ENCODE results near the gene FARP2. TPM values are rescaled to one million over a fixed set of nuclear protein-coding genes. Genes with fewer than 3 reads are reported as not detected.

FARP2 gene
- total and polyA plus RNA-seq, 10 of the 15 experiments (the other 5 are each of a cell fraction or from before 2014, with no cell fraction given) = 5.5 to 67.5 (median 36.8) TPM

DNA sequence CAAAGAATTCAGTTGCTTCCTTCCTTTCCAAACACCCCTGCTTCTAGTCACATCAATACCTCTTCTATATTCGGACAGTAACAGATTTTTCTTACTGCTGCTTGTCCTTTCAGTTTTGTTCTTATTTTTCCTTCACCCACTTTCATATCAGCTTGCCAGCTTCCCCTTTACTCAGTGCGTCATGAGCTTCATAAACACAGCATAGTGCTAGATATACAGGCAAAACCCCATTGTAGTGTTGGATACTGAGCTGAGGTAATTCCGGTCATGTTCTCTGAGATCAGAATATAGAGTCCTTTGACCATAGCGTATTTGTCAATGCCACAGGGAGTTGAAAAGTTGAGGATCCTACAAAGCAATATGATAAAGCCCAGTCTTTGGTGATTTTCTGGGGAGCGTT is 2.4 kb downstream of the FARP2 start (continued):
- TF ChIP-seq, protein P1, sequence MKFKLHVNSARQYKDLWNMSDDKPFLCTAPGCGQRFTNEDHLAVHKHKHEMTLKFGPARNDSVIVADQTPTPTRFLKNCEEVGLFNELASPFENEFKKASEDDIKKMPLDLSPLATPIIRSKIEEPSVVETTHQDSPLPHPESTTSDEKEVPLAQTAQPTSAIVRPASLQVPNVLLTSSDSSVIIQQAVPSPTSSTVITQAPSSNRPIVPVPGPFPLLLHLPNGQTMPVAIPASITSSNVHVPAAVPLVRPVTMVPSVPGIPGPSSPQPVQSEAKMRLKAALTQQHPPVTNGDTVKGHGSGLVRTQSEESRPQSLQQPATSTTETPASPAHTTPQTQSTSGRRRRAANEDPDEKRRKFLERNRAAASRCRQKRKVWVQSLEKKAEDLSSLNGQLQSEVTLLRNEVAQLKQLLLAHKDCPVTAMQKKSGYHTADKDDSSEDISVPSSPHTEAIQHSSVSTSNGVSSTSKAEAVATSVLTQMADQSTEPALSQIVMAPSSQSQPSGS (IDR thresholded peaks at IDR 0.05; ENCODE audit: low read length) = peak; percentile 52; the same call in 1 of the 2 replicates
- peak; percentile 62 for TF ChIP-seq TBL1XR1 (IDR thresholded peaks at IDR 0.05; ENCODE audit: low read depth, low read length)
- TF ChIP-seq, protein P2, sequence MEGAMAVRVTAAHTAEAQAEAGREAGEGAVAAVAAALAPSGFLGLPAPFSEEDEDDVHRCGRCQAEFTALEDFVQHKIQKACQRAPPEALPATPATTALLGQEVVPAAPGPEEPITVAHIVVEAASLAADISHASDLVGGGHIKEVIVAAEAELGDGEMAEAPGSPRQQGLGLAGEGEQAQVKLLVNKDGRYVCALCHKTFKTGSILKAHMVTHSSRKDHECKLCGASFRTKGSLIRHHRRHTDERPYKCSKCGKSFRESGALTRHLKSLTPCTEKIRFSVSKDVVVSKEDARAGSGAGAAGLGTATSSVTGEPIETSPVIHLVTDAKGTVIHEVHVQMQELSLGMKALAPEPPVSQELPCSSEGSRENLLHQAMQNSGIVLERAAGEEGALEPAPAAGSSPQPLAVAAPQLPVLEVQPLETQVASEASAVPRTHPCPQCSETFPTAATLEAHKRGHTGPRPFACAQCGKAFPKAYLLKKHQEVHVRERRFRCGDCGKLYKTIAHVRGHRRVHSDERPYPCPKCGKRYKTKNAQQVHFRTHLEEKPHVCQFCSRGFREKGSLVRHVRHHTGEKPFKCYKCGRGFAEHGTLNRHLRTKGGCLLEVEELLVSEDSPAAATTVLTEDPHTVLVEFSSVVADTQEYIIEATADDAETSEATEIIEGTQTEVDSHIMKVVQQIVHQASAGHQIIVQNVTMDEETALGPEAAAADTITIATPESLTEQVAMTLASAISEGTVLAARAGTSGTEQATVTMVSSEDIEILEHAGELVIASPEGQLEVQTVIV (IDR thresholded peaks at IDR 0.05; ENCODE audit: borderline replicate concordance, partially characterized antibody) = no peak
- peak; percentile 93 for TF ChIP-seq CREB1 (IDR thresholded peaks at IDR 0.05; ENCODE audit: low read depth)
- TF ChIP-seq WRNIP1 (IDR thresholded peaks at IDR 0.05; ENCODE audit: borderline replicate concordance, low read depth, low read length) = 0 out of 2 replicates have a peak, but pooled peaks have one; percentile 70
- no peak for TF ChIP-seq YY1 (IDR thresholded peaks at IDR 0.05; ENCODE audit: low read depth, low read length)
- TF ChIP-seq, protein P3, sequence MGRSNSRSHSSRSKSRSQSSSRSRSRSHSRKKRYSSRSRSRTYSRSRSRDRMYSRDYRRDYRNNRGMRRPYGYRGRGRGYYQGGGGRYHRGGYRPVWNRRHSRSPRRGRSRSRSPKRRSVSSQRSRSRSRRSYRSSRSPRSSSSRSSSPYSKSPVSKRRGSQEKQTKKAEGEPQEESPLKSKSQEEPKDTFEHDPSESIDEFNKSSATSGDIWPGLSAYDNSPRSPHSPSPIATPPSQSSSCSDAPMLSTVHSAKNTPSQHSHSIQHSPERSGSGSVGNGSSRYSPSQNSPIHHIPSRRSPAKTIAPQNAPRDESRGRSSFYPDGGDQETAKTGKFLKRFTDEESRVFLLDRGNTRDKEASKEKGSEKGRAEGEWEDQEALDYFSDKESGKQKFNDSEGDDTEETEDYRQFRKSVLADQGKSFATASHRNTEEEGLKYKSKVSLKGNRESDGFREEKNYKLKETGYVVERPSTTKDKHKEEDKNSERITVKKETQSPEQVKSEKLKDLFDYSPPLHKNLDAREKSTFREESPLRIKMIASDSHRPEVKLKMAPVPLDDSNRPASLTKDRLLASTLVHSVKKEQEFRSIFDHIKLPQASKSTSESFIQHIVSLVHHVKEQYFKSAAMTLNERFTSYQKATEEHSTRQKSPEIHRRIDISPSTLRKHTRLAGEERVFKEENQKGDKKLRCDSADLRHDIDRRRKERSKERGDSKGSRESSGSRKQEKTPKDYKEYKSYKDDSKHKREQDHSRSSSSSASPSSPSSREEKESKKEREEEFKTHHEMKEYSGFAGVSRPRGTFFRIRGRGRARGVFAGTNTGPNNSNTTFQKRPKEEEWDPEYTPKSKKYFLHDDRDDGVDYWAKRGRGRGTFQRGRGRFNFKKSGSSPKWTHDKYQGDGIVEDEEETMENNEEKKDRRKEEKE (IDR thresholded peaks at IDR 0.05) = no peak
- TF ChIP-seq MEF2A (IDR thresholded peaks at IDR 0.05; ENCODE audit: insufficient read depth, low read depth, low read length) = peak; percentile 82; the same call in 1 of the 2 replicates
- TF ChIP-seq NFYB (IDR thresholded peaks at IDR 0.05; ENCODE audit: insufficient read depth, low read depth, low read length) = no peak
- TF ChIP-seq FOXK2 (IDR thresholded peaks at IDR 0.05) = peak; percentile 22
- TF ChIP-seq, protein P4, sequence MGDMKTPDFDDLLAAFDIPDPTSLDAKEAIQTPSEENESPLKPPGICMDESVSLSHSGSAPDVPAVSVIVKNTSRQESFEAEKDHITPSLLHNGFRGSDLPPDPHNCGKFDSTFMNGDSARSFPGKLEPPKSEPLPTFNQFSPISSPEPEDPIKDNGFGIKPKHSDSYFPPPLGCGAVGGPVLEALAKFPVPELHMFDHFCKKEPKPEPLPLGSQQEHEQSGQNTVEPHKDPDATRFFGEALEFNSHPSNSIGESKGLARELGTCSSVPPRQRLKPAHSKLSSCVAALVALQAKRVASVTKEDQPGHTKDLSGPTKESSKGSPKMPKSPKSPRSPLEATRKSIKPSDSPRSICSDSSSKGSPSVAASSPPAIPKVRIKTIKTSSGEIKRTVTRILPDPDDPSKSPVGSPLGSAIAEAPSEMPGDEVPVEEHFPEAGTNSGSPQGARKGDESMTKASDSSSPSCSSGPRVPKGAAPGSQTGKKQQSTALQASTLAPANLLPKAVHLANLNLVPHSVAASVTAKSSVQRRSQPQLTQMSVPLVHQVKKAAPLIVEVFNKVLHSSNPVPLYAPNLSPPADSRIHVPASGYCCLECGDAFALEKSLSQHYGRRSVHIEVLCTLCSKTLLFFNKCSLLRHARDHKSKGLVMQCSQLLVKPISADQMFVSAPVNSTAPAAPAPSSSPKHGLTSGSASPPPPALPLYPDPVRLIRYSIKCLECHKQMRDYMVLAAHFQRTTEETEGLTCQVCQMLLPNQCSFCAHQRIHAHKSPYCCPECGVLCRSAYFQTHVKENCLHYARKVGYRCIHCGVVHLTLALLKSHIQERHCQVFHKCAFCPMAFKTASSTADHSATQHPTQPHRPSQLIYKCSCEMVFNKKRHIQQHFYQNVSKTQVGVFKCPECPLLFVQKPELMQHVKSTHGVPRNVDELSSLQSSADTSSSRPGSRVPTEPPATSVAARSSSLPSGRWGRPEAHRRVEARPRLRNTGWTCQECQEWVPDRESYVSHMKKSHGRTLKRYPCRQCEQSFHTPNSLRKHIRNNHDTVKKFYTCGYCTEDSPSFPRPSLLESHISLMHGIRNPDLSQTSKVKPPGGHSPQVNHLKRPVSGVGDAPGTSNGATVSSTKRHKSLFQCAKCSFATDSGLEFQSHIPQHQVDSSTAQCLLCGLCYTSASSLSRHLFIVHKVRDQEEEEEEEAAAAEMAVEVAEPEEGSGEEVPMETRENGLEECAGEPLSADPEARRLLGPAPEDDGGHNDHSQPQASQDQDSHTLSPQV (IDR thresholded peaks at IDR 0.05) = no peak
- TF ChIP-seq POLR2AphosphoS2 (IDR thresholded peaks at IDR 0.05; ENCODE audit: low read depth, low read length) = no peak
- TF ChIP-seq KAT2A (conservative IDR thresholded peaks at IDR 0.05; ENCODE audit: control insufficient read depth, low read depth, low read length) = no peak
- 0 out of 2 replicates have a peak, but pooled peaks have one; percentile 23 for TF ChIP-seq SMAD5 (IDR thresholded peaks at IDR 0.05; ENCODE audit: low read depth)
- peak; percentile 78 to 79; a peak in 3 of 4 replicates for TF ChIP-seq IKZF2 (IDR thresholded peaks at IDR 0.05)
- TF ChIP-seq SMC3 (IDR thresholded peaks at IDR 0.05; ENCODE audit: borderline replicate concordance, low read length) = peak; percentile 22; the same call in 1 of the 2 replicates
- TF ChIP-seq TCF12 (IDR thresholded peaks at IDR 0.05; ENCODE audit: low read depth, low read length) = no peak
- TF ChIP-seq IKZF1 (conservative IDR thresholded peaks at IDR 0.05) = peak; percentile 68

Data from GM12878 (cell line).